Neural crest cell (in vitro differentiated cells): Measurements from ENCODE around the gene EME2. TPM values are rescaled to one million over a fixed set of nuclear protein-coding genes. Genes with fewer than 3 reads are reported as not detected.

Experiments used
- DNase-seq: peaks from one replicate; pipeline ENCODE4 v3.0.0; 2021; ENCODE audit warnings: low read depth, mixed read lengths, low spot score
- H3K27ac Mint-ChIP-seq: one replicate; pipeline ENCODE4 v1.8.0; 2021; ENCODE audit warnings: mild to moderate bottlenecking, mixed read lengths; ENCODE audit not compliant: unreplicated experiment
- H3K27me3 Mint-ChIP-seq: 2 replicates; pipeline ENCODE4 v1.8.0; 2021; ENCODE audit warnings: low read depth, mild to moderate bottlenecking, mixed read lengths
- H3K36me3 Mint-ChIP-seq: 2 replicates; pipeline ENCODE4 v1.8.0; 2021; ENCODE audit warnings: low read depth, mild to moderate bottlenecking, mixed read lengths
- H3K4me1 Mint-ChIP-seq: 2 replicates; pipeline ENCODE4 v1.8.0; 2021; ENCODE audit warnings: mixed read lengths
- H3K4me3 Mint-ChIP-seq: one replicate; pipeline ENCODE4 v1.8.0; 2021; ENCODE audit warnings: mild to moderate bottlenecking, mixed read lengths
- H3K9me3 Mint-ChIP-seq: 2 replicates; pipeline ENCODE4 v1.8.0; 2021; ENCODE audit warnings: mixed read lengths
- CTCF ChIP-seq: fragments of 200-600 bp; sonication (generic); conservative IDR thresholded peaks from 2 replicates; pipeline ENCODE4 v1.5.0; 2021; ENCODE audit warnings: antibody characterized with exemption, mild to moderate bottlenecking
- long read RNA-seq: library from polyadenylated mRNA; unstranded; transcript quantifications from one replicate; pipeline ENCODE4 v2.0.0, GENCODE V29; 2020
- total RNA-seq: library from RNA; stranded (reverse); gene quantifications from 2 replicates; pipeline ENCODE4 v1.2.1, GENCODE V29; 2021

Gene EME2
- 36.5 and 37.0 TPM in 2 replicates for total RNA-seq
- long read RNA-seq, partial matches to known transcripts = 0 of 1 reads
- long read RNA-seq, other reads (novel, unspliced or antisense) = 1 of 1 reads

- TF ChIP-seq CTCF = no peak
- H3K4me1 Mint-ChIP-seq = peaks cover 8% of the 10 kb centered on the region
- H3K4me3 Mint-ChIP-seq = peak within 1 kb of the TSS; percentile 99
- peak within 1 kb of the TSS; percentile 98 for H3K27ac Mint-ChIP-seq
- H3K36me3 Mint-ChIP-seq = peaks cover 6% of the 10 kb centered on the region
- no peak for DNase-seq
- no peaks in the 10 kb centered on the region for H3K9me3 Mint-ChIP-seq
- H3K27me3 Mint-ChIP-seq = peaks cover 6% of the 10 kb centered on the region
Measured at GRCh38 chr16:1772362-1772907, at the start of gene EME2. Gene EME2, plus strand, starts transcription at chr16:1772810. Its CDS starts 418 bp downstream, at chr16:1773228.

- Mint-ChIP-seq H3K4me1 (peaks cover 12% of the 10 kb centered on the region), H3K4me3 (no peak overlapping the region), H3K27ac (no peak overlapping the region), H3K9me3 (no peaks in the 10 kb centered on the region), H3K36me3 (peaks cover 5% of the 10 kb centered on the region), H3K27me3 (no peaks in the 10 kb centered on the region)
- TF ChIP-seq CTCF = peak; percentile 81
- DNase-seq = peak; percentile 51
Measured at GRCh38 chr16:1723450-1724147, 49.0 kb upstream of the EME2 start.

GRCh38 chr16:1724491-1724890 lies 48.1 kb upstream of the EME2 start:
- peaks cover 12% of the 10 kb centered on the region for H3K4me1 Mint-ChIP-seq

GRCh38 chr16:1726661-1727502 lies 45.7 kb upstream of the EME2 start:
- Mint-ChIP-seq H3K36me3 (peaks cover 5% of the 10 kb centered on the region), H3K4me1 (peaks cover 12% of the 10 kb centered on the region), H3K27me3 (no peaks in the 10 kb centered on the region), H3K4me3 (no peak overlapping the region), H3K27ac (peak overlapping the region; percentile 3), H3K9me3 (no peaks in the 10 kb centered on the region)
- DNase-seq = no peak
- no peak for TF ChIP-seq CTCF

More at GRCh38 chr16:1724491-1724890, 48.1 kb upstream of the EME2 start:
- peaks cover 5% of the 10 kb centered on the region for H3K36me3 Mint-ChIP-seq
- TF ChIP-seq CTCF = no peak
- DNase-seq = no peak
- H3K9me3 Mint-ChIP-seq = no peaks in the 10 kb centered on the region
- no peak overlapping the region for H3K4me3 Mint-ChIP-seq
- H3K27me3 Mint-ChIP-seq = no peaks in the 10 kb centered on the region
- no peak overlapping the region for H3K27ac Mint-ChIP-seq
